ENCODE data around the gene OLFM1.

DNA sequence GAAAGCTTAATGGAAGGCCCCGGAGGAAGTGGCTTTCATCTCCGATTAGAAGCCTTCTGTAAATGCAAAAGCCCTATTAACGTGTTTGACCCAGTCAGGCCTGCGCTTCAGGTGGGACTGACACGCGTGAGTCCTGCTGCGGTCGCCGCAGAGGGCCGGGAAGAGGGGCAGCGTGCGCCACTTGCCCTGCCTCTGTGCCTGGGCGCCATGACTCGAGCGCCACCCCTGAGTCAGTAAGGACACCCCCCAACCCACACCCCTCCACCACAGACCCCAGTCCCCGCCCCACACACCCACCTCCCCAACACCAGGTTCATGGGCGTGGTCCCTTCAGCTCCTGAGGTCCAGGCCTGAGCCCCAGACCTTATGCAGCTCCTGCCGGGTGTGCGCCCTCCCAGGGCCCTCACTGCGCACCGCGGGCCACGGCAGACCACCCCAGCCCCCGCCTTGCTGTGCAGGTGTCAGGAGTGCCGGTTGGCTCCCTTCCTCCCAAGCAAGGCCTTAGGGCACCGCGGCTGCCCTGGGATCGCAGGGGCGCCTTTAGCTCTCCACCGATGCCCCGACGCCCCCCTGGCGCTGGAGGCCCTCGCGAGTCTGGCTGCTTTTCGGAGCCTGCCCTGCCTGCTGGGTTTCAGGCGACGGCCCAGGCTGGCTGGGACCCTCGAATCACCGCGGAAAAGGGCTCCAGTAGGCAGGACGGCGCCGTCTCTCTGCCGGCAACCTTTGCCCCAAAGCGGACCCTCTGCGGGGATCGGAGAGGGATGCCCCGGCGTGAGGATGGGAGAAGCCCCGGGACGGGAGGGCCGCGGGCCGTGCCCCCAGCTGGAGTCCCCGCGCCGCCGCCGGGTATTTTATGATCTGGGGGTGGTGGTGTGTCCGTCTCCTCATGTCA, 625 bp upstream of the OLFM1 start:
- no peak for TF ChIP-seq CTCF (IDR thresholded peaks at IDR 0.05; ENCODE audit: insufficient read depth, low read depth, low read length)
- peak; percentile 88 for TF ChIP-seq EZH2 (IDR thresholded peaks at IDR 0.05; ENCODE audit: insufficient read depth, low read length)

Data from astrocyte (in vitro differentiated cells and primary cell).